ENCODE results near the gene STK38L. TPM values are rescaled to one million over a fixed set of nuclear protein-coding genes. Genes with fewer than 3 reads are reported as not detected.
A peak's percentile ranks its signal among the peaks of the same experiment; 100 is the strongest.

The STK38L gene
- total RNA-seq, 1 donor from 2014 or later: 115 TPM

DNA sequence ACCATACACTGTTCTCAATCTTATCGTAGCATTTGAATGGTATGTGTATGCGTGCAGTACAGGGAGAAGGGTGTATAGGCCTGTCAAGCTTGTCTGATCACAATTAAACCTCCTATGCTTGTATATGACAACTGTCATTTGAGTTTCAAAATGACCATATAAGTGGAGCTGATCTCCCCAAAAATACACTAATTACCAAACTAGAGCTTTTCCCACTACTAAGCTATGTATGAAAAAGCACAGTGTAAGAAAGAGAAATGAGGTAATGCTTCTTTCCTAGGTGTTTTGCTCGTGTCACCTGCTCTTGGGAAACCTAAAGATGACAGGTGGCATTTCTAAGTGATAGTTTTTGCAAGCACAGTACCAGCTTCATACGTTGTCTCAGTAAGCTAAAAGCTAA is 1.1 kb upstream of the STK38L start:
- H3K27me3 ChIP-seq (ENCODE audit: insufficient read depth, low read length): no peaks in the 10 kb centered on the region
- peaks cover 7% of the 10 kb centered on the region for H3K4me1 Mint-ChIP-seq (ENCODE audit: low read depth, unreplicated experiment)
- peaks cover 21% of the 10 kb centered on the region for H4K20me1 ChIP-seq (ENCODE audit: insufficient read depth, low read length)
- no peak overlapping the region for H3K4me3 ChIP-seq (ENCODE audit: insufficient read depth, low read depth, low read length)
- H3K36me3 Mint-ChIP-seq (ENCODE audit: low read depth, unreplicated experiment): peaks cover 8% of the 10 kb centered on the region
- no peak overlapping the region for H3K27ac ChIP-seq (ENCODE audit: low read depth, low read length)
- no peak overlapping the region for H3K9ac ChIP-seq (ENCODE audit: low read length)
- H3K9me3 ChIP-seq (ENCODE audit: insufficient read depth, low read depth, low read length): no peaks in the 10 kb centered on the region
- no peaks in the 10 kb centered on the region for H3K36me3 ChIP-seq (ENCODE audit: insufficient read depth, low read length)
- FAIRE-seq: no peak
- TF ChIP-seq EZH2 (IDR thresholded peaks at IDR 0.05; ENCODE audit: insufficient read depth, low read length) (no peak), CTCF (IDR thresholded peaks at IDR 0.05; ENCODE audit: insufficient read depth, low read depth, low read length) (no peak)
- H3K79me2 ChIP-seq (ENCODE audit: insufficient read depth, low read length): peaks cover 39% of the 10 kb centered on the region
- H3K27me3 Mint-ChIP-seq (ENCODE audit: low read depth, unreplicated experiment): no peaks in the 10 kb centered on the region
- H3K4me2 ChIP-seq (ENCODE audit: low read length): no peak overlapping the region
- no peak overlapping the region for H2AFZ ChIP-seq (ENCODE audit: low read depth, low read length)
- peaks cover 9% of the 10 kb centered on the region for H3K9me3 Mint-ChIP-seq (ENCODE audit: unreplicated experiment)
- H3K4me3 Mint-ChIP-seq (ENCODE audit: unreplicated experiment): peak overlapping the region; percentile 100
- H3K27ac Mint-ChIP-seq (ENCODE audit: unreplicated experiment): no peak overlapping the region
- no peaks in the 10 kb centered on the region for H3K4me1 ChIP-seq (ENCODE audit: insufficient read depth, low read length)
- DNase-seq (ENCODE audit: low read depth): no peak

GRCh38 chr12:27244689-27245488 is 803 bp downstream of the STK38L start:
- FAIRE-seq (peak; percentile 34), DNase-seq (ENCODE audit: low read depth) (no peak)
- peak overlapping the region; percentile 90 for H2AFZ ChIP-seq (ENCODE audit: low read depth, low read length)
- H3K4me2 ChIP-seq (ENCODE audit: low read length): peak overlapping the region; percentile 88
- peak overlapping the region; percentile 84 for H3K27ac ChIP-seq (ENCODE audit: low read depth, low read length)
- peak overlapping the region; percentile 80 for H3K4me3 ChIP-seq (ENCODE audit: insufficient read depth, low read depth, low read length)
- H3K9ac ChIP-seq (ENCODE audit: low read length): peak overlapping the region; percentile 93
- H3K79me2 ChIP-seq (ENCODE audit: insufficient read depth, low read length): peaks cover 58% of the 10 kb centered on the region
- TF ChIP-seq CTCF (IDR thresholded peaks at IDR 0.05; ENCODE audit: insufficient read depth, low read depth, low read length): no peak
- TF ChIP-seq EZH2 (IDR thresholded peaks at IDR 0.05; ENCODE audit: insufficient read depth, low read length): no peak
- H3K36me3 ChIP-seq (ENCODE audit: insufficient read depth, low read length): no peaks in the 10 kb centered on the region
- Mint-ChIP-seq H3K36me3 (ENCODE audit: low read depth, unreplicated experiment) (peaks cover 11% of the 10 kb centered on the region), H3K9me3 (ENCODE audit: unreplicated experiment) (peaks cover 9% of the 10 kb centered on the region), H3K4me1 (ENCODE audit: low read depth, unreplicated experiment) (peaks cover 13% of the 10 kb centered on the region), H3K4me3 (ENCODE audit: unreplicated experiment) (peak overlapping the region; percentile 100), H3K27me3 (ENCODE audit: low read depth, unreplicated experiment) (no peaks in the 10 kb centered on the region), H3K27ac (ENCODE audit: unreplicated experiment) (peak overlapping the region; percentile 97)
- H4K20me1 ChIP-seq (ENCODE audit: insufficient read depth, low read length): peaks cover 38% of the 10 kb centered on the region
- H3K9me3 ChIP-seq (ENCODE audit: insufficient read depth, low read depth, low read length): no peaks in the 10 kb centered on the region
- no peaks in the 10 kb centered on the region for H3K27me3 ChIP-seq (ENCODE audit: insufficient read depth, low read length)
- no peaks in the 10 kb centered on the region for H3K4me1 ChIP-seq (ENCODE audit: insufficient read depth, low read length)

DNA sequence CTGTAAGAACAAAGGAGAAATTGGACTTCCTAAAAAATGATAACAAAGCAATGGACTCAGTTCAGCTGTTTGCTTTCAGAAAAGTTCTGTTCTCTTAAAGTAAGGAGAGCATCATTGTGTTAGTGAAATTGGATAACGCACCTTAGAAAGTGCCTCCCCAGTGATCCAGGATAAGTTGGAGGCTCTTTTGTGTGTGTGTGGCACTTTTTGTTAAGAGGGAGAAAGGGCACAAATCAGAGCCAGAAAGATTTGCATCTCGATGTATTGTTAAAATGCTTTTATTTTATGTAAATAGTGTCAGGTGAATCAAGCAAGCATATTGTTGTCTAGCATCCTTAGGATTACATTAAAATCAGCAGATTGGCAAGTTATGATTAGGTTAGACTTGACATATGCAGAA is 2.1 kb downstream of the STK38L start:
- peak overlapping the region; percentile 80 for H3K4me3 ChIP-seq (ENCODE audit: insufficient read depth, low read depth, low read length)
- FAIRE-seq: no peak
- H3K4me1 ChIP-seq (ENCODE audit: insufficient read depth, low read length): no peaks in the 10 kb centered on the region
- no peak for DNase-seq (ENCODE audit: low read depth)
- H3K27ac ChIP-seq (ENCODE audit: low read depth, low read length): peak overlapping the region; percentile 84
- H3K4me3 Mint-ChIP-seq (ENCODE audit: unreplicated experiment): peak overlapping the region; percentile 100
- H3K9me3 Mint-ChIP-seq (ENCODE audit: unreplicated experiment): peaks cover 9% of the 10 kb centered on the region
- H3K4me1 Mint-ChIP-seq (ENCODE audit: low read depth, unreplicated experiment): peaks cover 17% of the 10 kb centered on the region
- H4K20me1 ChIP-seq (ENCODE audit: insufficient read depth, low read length): peaks cover 51% of the 10 kb centered on the region
- H3K36me3 ChIP-seq (ENCODE audit: insufficient read depth, low read length): no peaks in the 10 kb centered on the region
- no peaks in the 10 kb centered on the region for H3K9me3 ChIP-seq (ENCODE audit: insufficient read depth, low read depth, low read length)
- H3K79me2 ChIP-seq (ENCODE audit: insufficient read depth, low read length): peaks cover 71% of the 10 kb centered on the region
- TF ChIP-seq EZH2 (IDR thresholded peaks at IDR 0.05; ENCODE audit: insufficient read depth, low read length) (no peak), CTCF (IDR thresholded peaks at IDR 0.05; ENCODE audit: insufficient read depth, low read depth, low read length) (no peak)
- H3K9ac ChIP-seq (ENCODE audit: low read length): peak overlapping the region; percentile 93
- H2AFZ ChIP-seq (ENCODE audit: low read depth, low read length): no peak overlapping the region
- no peaks in the 10 kb centered on the region for H3K27me3 Mint-ChIP-seq (ENCODE audit: low read depth, unreplicated experiment)
- peak overlapping the region; percentile 88 for H3K4me2 ChIP-seq (ENCODE audit: low read length)
- H3K27me3 ChIP-seq (ENCODE audit: insufficient read depth, low read length): no peaks in the 10 kb centered on the region
- peak overlapping the region; percentile 79 for H3K27ac Mint-ChIP-seq (ENCODE audit: unreplicated experiment)
- peaks cover 13% of the 10 kb centered on the region for H3K36me3 Mint-ChIP-seq (ENCODE audit: low read depth, unreplicated experiment)

All from astrocyte (in vitro differentiated cells and primary cell).